Mammary epithelial cell (primary cell): Measurements from ENCODE around the gene LHPP.

Source experiments
- EZH2 ChIP-seq: IDR thresholded peaks from 2 replicates; pipeline ENCODE4 v1.6.1; 2012; ENCODE audit warnings: low read length, inconsistent platforms, borderline replicate concordance
- TF ChIP-seq, protein P1 (sequence below), 2 donors: IDR thresholded peaks in 1 of 2; conservative IDR thresholded peaks in 1 of 2; 2 replicates each; pipeline ENCODE4 v1.5.1; 2011 to 2012; ENCODE audit warnings: inconsistent platforms in 2 of 2, low read length in 2 of 2, mild to moderate bottlenecking in 2 of 2, control low read depth in 1 of 2, low read depth in 1 of 2; ENCODE audit not compliant: insufficient read depth in 1 of 2; ENCODE audit errors: extremely low read depth in 1 of 2

DNA sequence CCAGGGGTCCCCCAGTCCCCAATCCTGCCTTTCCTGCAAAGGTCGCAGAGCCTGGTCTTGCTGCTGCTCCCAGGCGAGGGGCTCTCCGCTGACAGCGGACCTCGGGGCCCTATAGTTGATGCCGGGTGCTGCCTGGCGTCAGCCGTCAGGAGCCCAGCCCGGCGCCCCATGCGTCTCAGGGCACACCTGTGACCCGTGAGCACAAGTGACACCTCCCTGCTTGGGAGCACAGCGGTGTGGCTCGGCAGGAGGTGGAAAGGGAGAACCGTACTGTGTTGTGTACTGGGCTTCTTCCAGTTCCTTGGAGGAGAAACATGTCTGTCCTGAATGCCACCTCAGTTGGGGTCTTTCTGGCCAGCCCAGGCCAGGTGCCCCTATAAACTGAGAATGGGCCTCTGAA is 56.7 kb downstream of the LHPP start:
- TF ChIP-seq, protein P1, sequence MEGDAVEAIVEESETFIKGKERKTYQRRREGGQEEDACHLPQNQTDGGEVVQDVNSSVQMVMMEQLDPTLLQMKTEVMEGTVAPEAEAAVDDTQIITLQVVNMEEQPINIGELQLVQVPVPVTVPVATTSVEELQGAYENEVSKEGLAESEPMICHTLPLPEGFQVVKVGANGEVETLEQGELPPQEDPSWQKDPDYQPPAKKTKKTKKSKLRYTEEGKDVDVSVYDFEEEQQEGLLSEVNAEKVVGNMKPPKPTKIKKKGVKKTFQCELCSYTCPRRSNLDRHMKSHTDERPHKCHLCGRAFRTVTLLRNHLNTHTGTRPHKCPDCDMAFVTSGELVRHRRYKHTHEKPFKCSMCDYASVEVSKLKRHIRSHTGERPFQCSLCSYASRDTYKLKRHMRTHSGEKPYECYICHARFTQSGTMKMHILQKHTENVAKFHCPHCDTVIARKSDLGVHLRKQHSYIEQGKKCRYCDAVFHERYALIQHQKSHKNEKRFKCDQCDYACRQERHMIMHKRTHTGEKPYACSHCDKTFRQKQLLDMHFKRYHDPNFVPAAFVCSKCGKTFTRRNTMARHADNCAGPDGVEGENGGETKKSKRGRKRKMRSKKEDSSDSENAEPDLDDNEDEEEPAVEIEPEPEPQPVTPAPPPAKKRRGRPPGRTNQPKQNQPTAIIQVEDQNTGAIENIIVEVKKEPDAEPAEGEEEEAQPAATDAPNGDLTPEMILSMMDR (conservative IDR thresholded peaks at IDR 0.05 in 1 of 2, IDR thresholded peaks at IDR 0.05 in 1 of 2; ENCODE audit: extremely low read depth in 1 of 2, insufficient read depth in 1 of 2, low read depth in 1 of 2, low read length in 2 of 2) = no peak
- no peak for TF ChIP-seq EZH2
